Liver (tissue), 9 donors: Measurements from ENCODE around the gene FAM184A. TPM values are rescaled to one million over a fixed set of nuclear protein-coding genes. Genes with fewer than 3 reads are reported as not detected.
"Not testable (repeated sequence)": the region's sequence is repeated elsewhere in the genome, so short reads cannot be mapped to it uniquely, and the experiment has no call there.

Experiments used
- DNase-seq: peaks from one replicate; pipeline ENCODE4 v3.0.0-alpha.2; 2017; ENCODE audit warnings: low spot score
- H3K27ac ChIP-seq, 2 donors: one replicate each; pipeline ENCODE4 v1.7.0; 2013; ENCODE audit warnings: inconsistent platforms in 2 of 2, low read length in 2 of 2, control low read depth in 1 of 2, low read depth in 1 of 2, mild to moderate bottlenecking in 1 of 2
- H3K27me3 ChIP-seq, 4 donors: one replicate each; pipeline versions ENCODE4 v1.6.1 to v1.7.0; 2013; ENCODE audit warnings: low read length in 3 of 4, inconsistent platforms in 1 of 4, mild to moderate bottlenecking in 1 of 4, moderate library complexity in 1 of 4; ENCODE audit not compliant: control insufficient read depth in 4 of 4, insufficient read depth in 4 of 4
- H3K36me3 ChIP-seq, 4 donors: one replicate each; pipeline versions ENCODE4 v1.6.1 to v1.7.0; 2013; ENCODE audit warnings: low read length in 3 of 4, mild to moderate bottlenecking in 3 of 4, low read depth in 1 of 4, moderate library complexity in 1 of 4; ENCODE audit not compliant: control insufficient read depth in 4 of 4, insufficient read depth in 3 of 4
- H3K4me1 ChIP-seq, 4 donors: one replicate each; pipeline versions ENCODE4 v1.6.1 to v1.7.0; 2013; ENCODE audit warnings: low read length in 3 of 4, mild to moderate bottlenecking in 3 of 4, moderate library complexity in 1 of 4; ENCODE audit not compliant: control insufficient read depth in 4 of 4, insufficient read depth in 4 of 4
- H3K4me3 ChIP-seq, 3 donors: one replicate each; pipeline versions ENCODE4 v1.6.1 to v1.7.0; 2013; ENCODE audit warnings: low read length in 3 of 3, control low read depth in 1 of 3, low read depth in 1 of 3, mild to moderate bottlenecking in 1 of 3
- H3K9ac ChIP-seq, 2 donors: one replicate each; pipeline ENCODE4 v1.7.0; 2013; ENCODE audit warnings: low read length in 2 of 2, mild to moderate bottlenecking in 2 of 2, moderate library complexity in 2 of 2, control low read depth in 1 of 2, low read depth in 1 of 2
- H3K9me3 ChIP-seq, 4 donors: one replicate each; pipeline versions ENCODE4 v1.6.1 to v1.7.0; 2013; ENCODE audit warnings: low read length in 3 of 4; ENCODE audit not compliant: control insufficient read depth in 4 of 4
- ATF3 ChIP-seq: IDR thresholded peaks from 2 replicates; pipeline ENCODE4 v1.6.1; 2016; ENCODE audit warnings: antibody characterized with exemption
- CTCF ChIP-seq: fragments of 150-350 bp; IDR thresholded peaks from 2 replicates; pipeline ENCODE4 v1.5.1; 2017; ENCODE audit warnings: improper control_type of control experiment, low read depth, low read length; ENCODE audit not compliant: missing input control
- FOXA1 ChIP-seq: IDR thresholded peaks from 2 replicates; pipeline ENCODE4 v1.6.1; 2016; ENCODE audit warnings: antibody characterized with exemption
- FOXA2 ChIP-seq: IDR thresholded peaks from 2 replicates; pipeline ENCODE4 v1.6.1; 2016; ENCODE audit warnings: antibody characterized with exemption
- JUND ChIP-seq, 2 donors: IDR thresholded peaks; 2 replicates each; pipeline ENCODE4 v1.6.1; 2016; ENCODE audit warnings: antibody characterized with exemption in 2 of 2
- MAX ChIP-seq: IDR thresholded peaks from 2 replicates; pipeline ENCODE4 v1.6.1; 2016; ENCODE audit warnings: antibody characterized with exemption
- NR2F2 ChIP-seq: IDR thresholded peaks from 2 replicates; pipeline ENCODE4 v1.6.1; 2016; ENCODE audit warnings: antibody characterized with exemption
- RAD21 ChIP-seq, 2 donors: IDR thresholded peaks; 2 replicates each; pipeline ENCODE4 v1.6.1; 2016; ENCODE audit warnings: antibody characterized with exemption in 2 of 2, mild to moderate bottlenecking in 2 of 2
- RXRA ChIP-seq, 2 donors: IDR thresholded peaks; 2 replicates each; pipeline ENCODE4 v1.6.1; 2017 to 2018; ENCODE audit warnings: antibody characterized with exemption in 2 of 2, mild to moderate bottlenecking in 1 of 2
- SP1 ChIP-seq: IDR thresholded peaks from 2 replicates; pipeline ENCODE4 v1.6.1; 2018; ENCODE audit warnings: antibody characterized with exemption, mild to moderate bottlenecking
- YY1 ChIP-seq: IDR thresholded peaks from 2 replicates; pipeline ENCODE4 v1.6.1; 2016; ENCODE audit warnings: antibody characterized with exemption, mild to moderate bottlenecking
- WGBS: extraction: QIAGEN DNeasy Blood & Tissue Kit; methylation state at CpG from one replicate; pipeline ENCODE4 v1.1.7; 2013; 5-methylcytosine and 5-hydroxymethylcytosine counted together
- polyA plus RNA-seq, 2 donors: library from polyadenylated mRNA; stranded (reverse) in 1 of 2; unstranded in 1 of 2; fragments of 200-250 nt in 1 of 2; fragments of >200 nt in 1 of 2; fragmentation: Nextera tagmentation in 1 of 2; extraction: Ambion mirVana in 1 of 2; gene quantifications; one replicate each; pipeline versions ENCODE4 v1.2.1 to v1.2.3, GENCODE V29; 2013 to 2015
- total RNA-seq, 2 donors: library from RNA; depleted of rRNA; stranded (reverse); fragments of >200 nt; gene quantifications; one replicate each; pipeline ENCODE4 v1.2.3, GENCODE V29; 2014
- donor health status: healthy.
- donor health status: healthy.
- donor health status: healthy.
- donor health status: healthy.
- donor health status: healthy.

FAM184A gene
- total and polyA plus RNA-seq, 4 donors: 1.0 to 7.4 (median 4.0) TPM

- H3K36me3 ChIP-seq: no peaks in the 10 kb centered on the region
- H3K27me3 ChIP-seq: no peaks in the 10 kb centered on the region
- no peak for DNase-seq
- no peaks in the 10 kb centered on the region for H3K9me3 ChIP-seq
- no peak overlapping the region for H3K9ac ChIP-seq
- TF ChIP-seq SP1 (no peak), MAX (no peak), CTCF (no peak), RAD21 (IDR thresholded peaks at IDR 0.05) (no peak), ATF3 (no peak), YY1 (no peak)
- WGBS: 91% methylated on average over 2 of the region's 2 CpGs
- H3K27ac ChIP-seq: no peak overlapping the region
- no peak overlapping the region for H3K4me3 ChIP-seq
- no peaks in the 10 kb centered on the region for H3K4me1 ChIP-seq
These were observed 24.4 kb upstream of the FAM184A start for GRCh38 chr6:119102901-119103300.

GRCh38 chr6:119100115-119100514 is 21.7 kb upstream of the FAM184A start:
- H3K9ac ChIP-seq: no peak overlapping the region
- no peaks in the 10 kb centered on the region for H3K4me1 ChIP-seq
- DNase-seq: no peak
- no peaks in the 10 kb centered on the region for H3K9me3 ChIP-seq
- 91% methylated on average over 1 of the region's 1 CpG for WGBS
- no peaks in the 10 kb centered on the region for H3K36me3 ChIP-seq
- TF ChIP-seq NR2F2 (no peak), FOXA2 (no peak), RAD21 (IDR thresholded peaks at IDR 0.05) (no peak), RXRA (IDR thresholded peaks at IDR 0.05) (no peak), FOXA1 (no peak), JUND (IDR thresholded peaks at IDR 0.05) (no peak)
- H3K27ac ChIP-seq: no peak overlapping the region
- no peaks in the 10 kb centered on the region for H3K27me3 ChIP-seq
- H3K4me3 ChIP-seq: no peak overlapping the region

- H3K27ac ChIP-seq, H3K9me3 ChIP-seq, H3K36me3 ChIP-seq, H3K4me3 ChIP-seq, H3K4me1 ChIP-seq, H3K27me3 ChIP-seq, DNase-seq, H3K9ac ChIP-seq: not testable (repeated sequence)
- 95% methylated on average over 9 of the region's 9 CpGs for WGBS
These were observed 19.4 kb upstream of the FAM184A start for GRCh38 chr6:119097815-119098361.

GRCh38 chr6:119096721-119097565 is 18.5 kb upstream of the FAM184A start:
- Histone ChIP-seq H3K4me1 (no peaks in the 10 kb centered on the region), H3K9me3 (no peaks in the 10 kb centered on the region), H3K9ac (no peak overlapping the region), H3K27ac (no peak overlapping the region), H3K36me3 (no peaks in the 10 kb centered on the region), H3K27me3 (no peaks in the 10 kb centered on the region), H3K4me3 (no peak overlapping the region)
- TF ChIP-seq RXRA (IDR thresholded peaks at IDR 0.05) (no peak), FOXA1 (no peak)
- 38% methylated on average over 6 of the region's 6 CpGs for WGBS
- DNase-seq: no peak
